Measurements from ENCODE around the gene CNGB1. TPM values are rescaled to one million over a fixed set of nuclear protein-coding genes. Genes with fewer than 3 reads are reported as not detected.

The CNGB1 gene
- polyA plus RNA-seq, 2 of the 4 experiments (the other 2 are of a cell fraction), result 0.23 to 0.39 TPM

DNA sequence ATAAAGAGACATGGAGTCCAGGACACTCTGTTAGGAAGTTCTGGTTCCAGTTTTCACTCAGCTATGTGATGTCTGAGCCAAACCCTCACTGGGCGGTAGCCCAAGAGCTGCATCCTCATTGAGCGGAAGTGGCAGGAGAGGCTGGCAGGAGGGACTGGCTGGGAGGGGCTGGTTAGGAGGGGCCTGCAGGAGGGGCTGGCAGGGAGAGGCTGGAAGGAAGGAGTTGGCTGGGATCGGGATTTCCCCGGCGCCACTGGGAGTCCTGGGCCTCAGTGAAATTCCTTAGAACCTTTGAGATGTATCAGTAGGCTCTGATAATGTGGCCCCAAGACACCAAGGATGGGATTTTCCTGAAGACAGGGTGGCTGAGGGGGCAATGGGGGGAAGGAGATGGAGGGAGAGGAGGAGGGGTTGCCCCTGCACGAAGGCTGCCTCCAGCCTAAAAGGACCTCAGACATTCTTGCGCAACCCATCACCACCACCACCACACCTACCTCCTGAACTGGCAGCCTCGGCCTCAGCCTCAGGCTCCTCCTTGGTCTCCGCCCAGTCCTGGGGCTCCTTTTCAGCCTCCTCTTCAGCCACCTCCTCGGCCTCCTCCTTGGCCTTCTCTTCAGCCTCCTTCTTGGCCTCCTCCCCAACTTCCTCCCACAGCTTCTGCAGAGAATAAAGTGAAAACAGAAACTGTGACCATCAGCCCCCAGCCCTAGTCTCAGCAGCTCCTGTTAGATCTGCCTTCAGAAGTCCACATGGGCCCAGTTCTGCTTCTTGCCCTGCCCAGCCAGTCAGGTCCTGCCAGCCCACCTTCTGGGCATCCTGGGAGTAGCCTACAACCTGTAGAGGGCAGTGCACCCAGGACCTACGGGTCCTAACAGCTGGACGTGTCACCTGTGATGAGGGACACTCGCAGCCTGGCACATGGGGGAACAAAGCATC is 31.7 kb downstream of the CNGB1 start:
- Histone ChIP-seq H3K9me3 (no peaks in the 10 kb centered on the region), H3K4me1 (peaks cover 15% of the 10 kb centered on the region), H3K4me2 (no peak overlapping the region), H3K4me3 (no peak overlapping the region), H3K27ac (no peak overlapping the region)
- TF ChIP-seq HOXA7 (CRISPR knock-in tag; IDR thresholded peaks at IDR 0.05), result no peak
- peak; percentile 81 to 91; a peak in 3 of 4 replicates for TF ChIP-seq CEBPB (IDR thresholded peaks at IDR 0.05)
- TF ChIP-seq JUN (IDR thresholded peaks at IDR 0.05), result no peak
- TF ChIP-seq, protein P1, sequence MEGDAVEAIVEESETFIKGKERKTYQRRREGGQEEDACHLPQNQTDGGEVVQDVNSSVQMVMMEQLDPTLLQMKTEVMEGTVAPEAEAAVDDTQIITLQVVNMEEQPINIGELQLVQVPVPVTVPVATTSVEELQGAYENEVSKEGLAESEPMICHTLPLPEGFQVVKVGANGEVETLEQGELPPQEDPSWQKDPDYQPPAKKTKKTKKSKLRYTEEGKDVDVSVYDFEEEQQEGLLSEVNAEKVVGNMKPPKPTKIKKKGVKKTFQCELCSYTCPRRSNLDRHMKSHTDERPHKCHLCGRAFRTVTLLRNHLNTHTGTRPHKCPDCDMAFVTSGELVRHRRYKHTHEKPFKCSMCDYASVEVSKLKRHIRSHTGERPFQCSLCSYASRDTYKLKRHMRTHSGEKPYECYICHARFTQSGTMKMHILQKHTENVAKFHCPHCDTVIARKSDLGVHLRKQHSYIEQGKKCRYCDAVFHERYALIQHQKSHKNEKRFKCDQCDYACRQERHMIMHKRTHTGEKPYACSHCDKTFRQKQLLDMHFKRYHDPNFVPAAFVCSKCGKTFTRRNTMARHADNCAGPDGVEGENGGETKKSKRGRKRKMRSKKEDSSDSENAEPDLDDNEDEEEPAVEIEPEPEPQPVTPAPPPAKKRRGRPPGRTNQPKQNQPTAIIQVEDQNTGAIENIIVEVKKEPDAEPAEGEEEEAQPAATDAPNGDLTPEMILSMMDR (IDR thresholded peaks at IDR 0.05), result peak; percentile 18; the same call in 1 of the 3 replicates
- TF ChIP-seq, protein P2, sequence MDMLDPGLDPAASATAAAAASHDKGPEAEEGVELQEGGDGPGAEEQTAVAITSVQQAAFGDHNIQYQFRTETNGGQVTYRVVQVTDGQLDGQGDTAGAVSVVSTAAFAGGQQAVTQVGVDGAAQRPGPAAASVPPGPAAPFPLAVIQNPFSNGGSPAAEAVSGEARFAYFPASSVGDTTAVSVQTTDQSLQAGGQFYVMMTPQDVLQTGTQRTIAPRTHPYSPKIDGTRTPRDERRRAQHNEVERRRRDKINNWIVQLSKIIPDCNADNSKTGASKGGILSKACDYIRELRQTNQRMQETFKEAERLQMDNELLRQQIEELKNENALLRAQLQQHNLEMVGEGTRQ (IDR thresholded peaks at IDR 0.05), result no peak
- no peak for TF ChIP-seq GATA3 (IDR thresholded peaks at IDR 0.05; ENCODE audit: borderline replicate concordance)
- no peak for TF ChIP-seq ZSCAN20 (CRISPR knock-in tag; IDR thresholded peaks at IDR 0.05)
- TF ChIP-seq PHF8 (IDR thresholded peaks at IDR 0.05; ENCODE audit: borderline replicate concordance, low read depth), result no peak
- TF ChIP-seq RAD21 (conservative IDR thresholded peaks at IDR 0.05 in 1 of 2, IDR thresholded peaks at IDR 0.05 in 1 of 2), result 0 out of 5 replicates have a peak, but pooled peaks of 1 of the 2 experiments have one; percentile 6
- POLR2A ChIA-PET, result no interaction called here
- no peak for FAIRE-seq
- ATAC-seq, result peak; percentile 63 to 82
- CTCF ChIA-PET, result interaction anchor here (0.6 to 1.2 kb wide), 7 partner anchors 9 to 206 kb away, joined by 3 to 6 read pairs (median 3); no protein-coding TSS in a partner anchor
- 82% methylated on average over 13 of the region's 13 CpGs for WGBS (ENCODE audit: missing lambda C conversion rate)
- DNase-seq (ENCODE audit: low read depth in 1 of 2, low spot score in 1 of 2), result peak; percentile 35 to 36

DNA sequence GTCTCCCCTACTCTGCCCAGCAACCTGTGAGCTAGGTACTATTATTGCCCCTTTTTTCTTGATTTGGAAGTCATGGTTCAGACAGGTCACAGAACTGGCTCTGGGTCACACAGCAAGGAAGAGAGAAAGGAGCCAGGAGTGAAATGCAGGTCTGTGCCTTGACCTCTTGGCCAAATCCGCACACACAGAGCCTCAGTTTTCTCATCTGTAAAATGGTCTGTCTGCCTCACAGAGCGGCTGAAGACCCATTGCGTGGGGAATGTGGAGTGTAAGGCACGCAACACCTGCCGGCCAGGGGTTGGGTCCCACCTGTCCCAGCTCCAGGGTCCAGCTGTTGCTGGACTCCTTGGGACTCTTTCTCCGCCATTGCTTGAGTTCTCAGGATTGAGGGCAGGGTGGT is 32.4 kb downstream of the CNGB1 start:
- ATAC-seq (no peak), DNase-seq (ENCODE audit: low read depth in 1 of 2, low spot score in 1 of 2) (no peak), FAIRE-seq (no peak)
- TF ChIP-seq TP53 (CRISPR knock-in tag; IDR thresholded peaks at IDR 0.05) (no peak), RNF2 (IDR thresholded peaks at IDR 0.05; ENCODE audit: borderline replicate concordance, low read depth) (no peak), HOXB13 (CRISPR knock-in tag; IDR thresholded peaks at IDR 0.05; ENCODE audit: low read depth) (no peak), MAFK (IDR thresholded peaks at IDR 0.05; ENCODE audit: partially characterized antibody) (no peak), SREBF2 (IDR thresholded peaks at IDR 0.05) (no peak), TFCP2L1 (CRISPR knock-in tag; IDR thresholded peaks at IDR 0.05) (no peak), EHF (CRISPR knock-in tag; IDR thresholded peaks at IDR 0.05) (no peak), ZC3H11A (IDR thresholded peaks at IDR 0.05) (no peak), EP300 (IDR thresholded peaks at IDR 0.05) (no peak), ZNF302 (CRISPR knock-in tag; IDR thresholded peaks at IDR 0.05) (no peak), CEBPB (IDR thresholded peaks at IDR 0.05) (no peak)
- TF ChIP-seq, protein P1 (IDR thresholded peaks at IDR 0.05), result no peak
- TF ChIP-seq, protein P3, sequence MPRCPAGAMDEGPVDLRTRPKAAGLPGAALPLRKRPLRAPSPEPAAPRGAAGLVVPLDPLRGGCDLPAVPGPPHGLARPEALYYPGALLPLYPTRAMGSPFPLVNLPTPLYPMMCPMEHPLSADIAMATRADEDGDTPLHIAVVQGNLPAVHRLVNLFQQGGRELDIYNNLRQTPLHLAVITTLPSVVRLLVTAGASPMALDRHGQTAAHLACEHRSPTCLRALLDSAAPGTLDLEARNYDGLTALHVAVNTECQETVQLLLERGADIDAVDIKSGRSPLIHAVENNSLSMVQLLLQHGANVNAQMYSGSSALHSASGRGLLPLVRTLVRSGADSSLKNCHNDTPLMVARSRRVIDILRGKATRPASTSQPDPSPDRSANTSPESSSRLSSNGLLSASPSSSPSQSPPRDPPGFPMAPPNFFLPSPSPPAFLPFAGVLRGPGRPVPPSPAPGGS (IDR thresholded peaks at IDR 0.05), result no peak
- ChIA-PET CTCF (interaction anchor here (0.8 to 1.2 kb wide), 2 partner anchors 22 to 33 kb away, joined by 3 read pairs; no protein-coding TSS in a partner anchor), POLR2A (no interaction called here)
- 89% methylated on average over 6 of the region's 6 CpGs for WGBS (ENCODE audit: missing lambda C conversion rate)
- Histone ChIP-seq H3K4me1 (peaks cover 15% of the 10 kb centered on the region), H3K27ac (no peak overlapping the region), H3K4me2 (no peak overlapping the region), H3K9me3 (no peaks in the 10 kb centered on the region), H3K4me3 (no peak overlapping the region)
